ENCODE measurements around the gene ZNF668. TPM values are rescaled to one million over a fixed set of nuclear protein-coding genes. Genes with fewer than 3 reads are reported as not detected.

Gene ZNF668
- total RNA-seq, 1 donor from 2014 or later = 12.2 TPM

DNA sequence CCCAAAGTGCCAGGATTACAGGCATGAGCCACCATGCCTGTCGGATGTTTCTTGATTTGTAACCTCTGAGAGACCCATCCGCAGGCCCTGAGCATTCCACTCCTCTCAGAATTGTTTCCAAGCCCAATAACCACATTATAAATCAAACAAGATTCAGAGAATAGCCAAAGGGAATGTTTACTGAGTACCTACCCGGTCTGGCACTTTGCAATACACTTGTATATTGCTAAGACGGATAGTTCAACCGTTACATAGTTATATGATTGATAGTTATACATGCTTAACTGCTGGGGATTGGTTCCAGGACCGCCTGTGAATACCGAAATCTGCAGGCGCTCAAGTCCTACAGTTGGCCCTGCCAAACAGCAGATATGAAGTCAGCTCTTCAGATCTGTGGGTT lies 40.4 kb upstream of the ZNF668 start:
- Histone ChIP-seq H3K27me3 (no peaks in the 10 kb centered on the region), H3K9me3 (no peaks in the 10 kb centered on the region), H3K4me3 (no peak overlapping the region), H3K27ac (no peak overlapping the region), H3K4me1 (peaks cover 0 to 13% of the 10 kb centered on the region in 2 donors), H3K36me3 (peaks cover 27 to 36% of the 10 kb centered on the region in 2 donors)
- TF ChIP-seq, protein P1, sequence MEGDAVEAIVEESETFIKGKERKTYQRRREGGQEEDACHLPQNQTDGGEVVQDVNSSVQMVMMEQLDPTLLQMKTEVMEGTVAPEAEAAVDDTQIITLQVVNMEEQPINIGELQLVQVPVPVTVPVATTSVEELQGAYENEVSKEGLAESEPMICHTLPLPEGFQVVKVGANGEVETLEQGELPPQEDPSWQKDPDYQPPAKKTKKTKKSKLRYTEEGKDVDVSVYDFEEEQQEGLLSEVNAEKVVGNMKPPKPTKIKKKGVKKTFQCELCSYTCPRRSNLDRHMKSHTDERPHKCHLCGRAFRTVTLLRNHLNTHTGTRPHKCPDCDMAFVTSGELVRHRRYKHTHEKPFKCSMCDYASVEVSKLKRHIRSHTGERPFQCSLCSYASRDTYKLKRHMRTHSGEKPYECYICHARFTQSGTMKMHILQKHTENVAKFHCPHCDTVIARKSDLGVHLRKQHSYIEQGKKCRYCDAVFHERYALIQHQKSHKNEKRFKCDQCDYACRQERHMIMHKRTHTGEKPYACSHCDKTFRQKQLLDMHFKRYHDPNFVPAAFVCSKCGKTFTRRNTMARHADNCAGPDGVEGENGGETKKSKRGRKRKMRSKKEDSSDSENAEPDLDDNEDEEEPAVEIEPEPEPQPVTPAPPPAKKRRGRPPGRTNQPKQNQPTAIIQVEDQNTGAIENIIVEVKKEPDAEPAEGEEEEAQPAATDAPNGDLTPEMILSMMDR (IDR thresholded peaks at IDR 0.05) = no peak
- intact Hi-C loops (cut with DNase I) = no loop called here
- DNase-seq (ENCODE audit: low spot score in 2 of 2) = no peak

DNA sequence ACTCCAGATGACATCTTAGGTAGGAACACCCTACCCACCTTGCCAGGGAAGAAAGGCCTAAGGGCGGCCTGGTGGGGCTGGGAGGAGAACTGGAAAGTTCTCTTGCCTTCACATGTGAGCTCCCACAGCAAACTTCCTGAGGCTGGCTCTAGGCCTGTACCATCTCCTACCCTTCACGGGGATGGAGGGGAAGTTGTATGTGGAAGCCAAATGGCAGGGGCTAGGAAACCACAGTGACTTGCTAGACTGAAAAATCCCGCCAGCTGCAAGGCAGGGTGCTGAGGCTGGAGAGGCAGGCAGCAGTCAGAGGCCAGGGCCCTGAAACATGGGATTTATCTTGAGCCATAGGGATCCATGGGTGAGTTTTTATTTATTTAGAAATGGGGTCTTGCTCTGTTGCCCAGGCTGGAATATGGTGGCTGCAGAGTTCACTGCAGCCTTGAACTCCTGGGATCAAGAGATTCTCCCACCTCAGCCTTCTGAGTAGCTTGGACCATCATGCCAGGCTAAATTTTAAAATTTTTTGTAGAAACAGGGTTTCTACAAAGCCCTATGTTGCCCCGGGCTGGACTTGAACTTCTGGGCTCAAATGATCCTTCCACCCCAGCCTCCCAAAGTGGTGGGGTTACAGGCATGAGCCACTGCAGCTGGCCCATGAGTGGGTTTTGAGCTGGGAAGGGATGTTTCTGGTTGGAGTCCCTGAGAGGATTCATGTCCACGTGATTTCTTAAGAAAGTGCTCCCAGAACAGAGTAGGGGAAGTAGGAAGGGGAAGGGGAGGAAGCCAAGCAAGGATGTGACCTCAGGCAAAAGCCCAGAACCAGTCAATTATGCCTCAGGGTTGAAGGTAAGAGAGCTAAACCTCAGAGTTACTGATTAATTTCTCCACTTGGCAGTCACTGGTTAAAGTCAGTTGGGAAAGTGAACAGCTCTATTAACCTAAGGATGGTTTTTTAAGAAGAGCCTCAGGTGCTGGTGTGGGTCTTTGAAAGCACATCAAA lies 39.4 kb upstream of the ZNF668 start:
- Histone ChIP-seq H3K4me3 (no peak overlapping the region), H3K4me1 (peaks cover 8 to 10% of the 10 kb centered on the region in 2 donors), H3K36me3 (peaks cover 27 to 36% of the 10 kb centered on the region in 2 donors), H3K9me3 (no peaks in the 10 kb centered on the region), H3K27ac (peak overlapping the region; percentile 43 to 46), H3K27me3 (no peaks in the 10 kb centered on the region)
- intact Hi-C loops (cut with DNase I) = no loop called here
- TF ChIP-seq, protein P1 (IDR thresholded peaks at IDR 0.05) = no peak
- no peak for DNase-seq (ENCODE audit: low spot score in 2 of 2)

DNA sequence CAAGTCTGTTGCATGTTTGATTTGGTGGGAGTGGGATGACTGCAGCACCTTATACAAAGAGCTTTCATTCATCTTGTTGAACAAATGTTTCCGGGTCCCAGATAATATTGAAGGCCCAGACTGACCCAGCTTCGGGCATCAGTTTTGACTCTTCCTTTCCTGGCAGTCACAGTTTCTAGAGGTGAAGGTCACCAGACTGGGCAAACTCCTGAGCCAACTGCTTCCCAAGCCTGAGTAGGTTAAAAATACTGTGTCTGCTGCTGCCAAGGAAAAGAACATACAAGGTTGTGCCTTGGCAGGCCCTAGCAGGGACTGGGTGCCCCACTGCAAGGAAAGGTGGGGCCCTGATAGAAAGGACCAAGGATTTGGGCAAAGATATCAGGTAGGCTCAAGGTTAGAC lies 38.7 kb upstream of the ZNF668 start:
- TF ChIP-seq, protein P1 (IDR thresholded peaks at IDR 0.05) = no peak
- H3K36me3 ChIP-seq = peaks cover 27 to 36% of the 10 kb centered on the region in 2 donors
- no peak overlapping the region for H3K4me3 ChIP-seq
- H3K4me1 ChIP-seq = peaks cover 9 to 11% of the 10 kb centered on the region in 2 donors
- intact Hi-C loops (cut with DNase I) = no loop called here
- DNase-seq (ENCODE audit: low spot score in 2 of 2) = no peak
- no peaks in the 10 kb centered on the region for H3K9me3 ChIP-seq
- H3K27ac ChIP-seq = peak overlapping the region; percentile 43 to 46
- no peaks in the 10 kb centered on the region for H3K27me3 ChIP-seq

DNA sequence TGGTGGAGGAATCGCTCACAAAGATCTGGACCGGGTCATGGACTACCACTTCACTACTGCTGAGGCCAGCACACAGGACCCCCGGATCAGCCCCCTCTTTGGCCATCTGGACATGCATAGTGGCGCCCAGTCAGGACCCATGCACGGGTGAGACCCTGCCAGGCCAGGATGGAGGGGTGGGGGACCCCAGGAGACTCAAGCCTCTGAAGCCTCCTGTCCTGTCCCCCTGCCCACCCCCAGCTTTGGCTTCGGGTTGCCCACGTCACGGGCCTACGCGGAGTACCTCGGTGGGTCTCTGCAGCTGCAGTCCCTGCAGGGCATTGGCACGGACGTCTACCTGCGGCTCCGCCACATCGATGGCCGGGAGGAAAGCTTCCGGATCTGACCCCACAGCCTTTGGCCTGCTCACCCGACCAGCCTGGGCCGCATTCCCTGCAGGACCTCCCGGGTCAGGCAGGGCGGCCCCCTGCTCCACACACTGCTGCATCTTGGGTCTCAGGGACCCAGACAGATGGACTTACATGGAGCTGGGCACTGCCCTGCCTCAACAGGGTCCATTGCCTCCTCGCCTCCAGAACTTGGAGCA lies 37.9 kb upstream of the ZNF668 start:
- peaks cover 27 to 36% of the 10 kb centered on the region in 2 donors for H3K36me3 ChIP-seq
- no peak overlapping the region for H3K4me3 ChIP-seq
- intact Hi-C loops (cut with DNase I) = no loop called here
- peak overlapping the region in 1 of 2 donors; percentile 43 for H3K27ac ChIP-seq
- H3K4me1 ChIP-seq = peaks cover 9 to 11% of the 10 kb centered on the region in 2 donors
- no peaks in the 10 kb centered on the region for H3K27me3 ChIP-seq
- no peaks in the 10 kb centered on the region for H3K9me3 ChIP-seq
- TF ChIP-seq, protein P1 (IDR thresholded peaks at IDR 0.05) = no peak
- no peak for DNase-seq (ENCODE audit: low spot score in 2 of 2)

DNA sequence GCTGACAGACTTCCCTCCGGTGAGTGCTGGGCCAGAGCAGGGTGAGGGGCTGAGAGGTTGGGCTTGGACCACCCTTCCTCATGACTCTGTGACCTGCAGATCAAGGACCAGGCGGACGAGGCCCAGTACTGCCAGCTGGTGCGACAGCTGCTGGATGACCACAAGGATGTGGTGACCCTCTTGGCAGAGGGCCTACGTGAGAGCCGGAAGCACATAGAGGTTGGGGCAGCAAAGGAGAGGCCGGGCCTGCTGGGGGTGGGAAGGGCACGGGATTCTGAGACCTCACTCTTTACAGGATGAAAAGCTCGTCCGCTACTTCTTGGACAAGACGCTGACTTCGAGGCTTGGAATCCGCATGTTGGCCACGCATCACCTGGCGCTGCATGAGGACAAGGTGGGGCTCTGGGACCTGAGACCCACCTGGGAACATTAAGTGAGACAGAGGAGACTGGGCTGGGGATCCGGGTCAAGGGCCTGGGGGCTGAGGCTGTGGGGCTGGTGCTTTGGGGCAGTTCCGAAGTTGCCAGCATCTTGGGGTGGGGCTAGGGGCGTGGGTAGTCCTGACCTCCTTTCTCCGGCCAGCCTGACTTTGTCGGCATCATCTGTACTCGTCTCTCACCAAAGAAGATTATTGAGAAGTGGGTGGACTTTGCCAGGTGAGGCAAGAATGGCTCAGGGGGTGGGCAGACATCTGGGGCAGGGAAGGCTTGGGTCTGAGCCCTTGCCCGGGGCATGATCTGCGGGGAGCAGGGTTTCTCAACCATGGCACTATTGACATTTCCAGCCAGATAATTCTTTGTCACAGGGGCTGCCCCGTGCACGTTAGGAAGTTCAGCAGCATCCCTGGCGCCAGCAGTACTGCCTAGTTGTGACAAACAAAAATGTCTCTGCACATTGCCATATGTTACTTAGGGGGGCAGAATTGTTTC lies 36.3 kb upstream of the ZNF668 start:
- Histone ChIP-seq H3K4me1 (peaks cover 9 to 17% of the 10 kb centered on the region in 2 donors), H3K4me3 (no peak overlapping the region), H3K27me3 (no peaks in the 10 kb centered on the region), H3K9me3 (no peaks in the 10 kb centered on the region), H3K27ac (no peak overlapping the region), H3K36me3 (peaks cover 27 to 36% of the 10 kb centered on the region in 2 donors)
- intact Hi-C loops (cut with DNase I) = no loop called here
- TF ChIP-seq, protein P1 (IDR thresholded peaks at IDR 0.05) = no peak
- no peak for DNase-seq (ENCODE audit: low spot score in 2 of 2)

Measured in ascending aorta (tissue), 2 donors.